GM23338 (cell line): Measurements from ENCODE around the gene PLAAT5. TPM values are rescaled to one million over a fixed set of nuclear protein-coding genes. Genes with fewer than 3 reads are reported as not detected.

Experiments used
- ATAC-seq: fragments of 200-7000 bp; cut with Tn5 transposase; 3 replicates; pipeline ENCODE4 v1.9.1; 2020
- DNase-seq: peaks from one replicate; pipeline ENCODE4 v3.0.0-alpha.2; 2015; ENCODE audit warnings: low spot score
- H2AFZ ChIP-seq: fragments of 200-600 bp; sonication (generic); 2 replicates; pipeline ENCODE4 v1.8.0; 2016; ENCODE audit warnings: antibody characterized with exemption, mild to moderate bottlenecking, moderate library complexity
- H3F3A ChIP-seq: fragments of 200-600 bp; sonication (generic); replicated peaks from 2 replicates; pipeline ENCODE4 v1.8.0; 2017; ENCODE audit warnings: antibody characterized with exemption, mixed run types, low read depth
- H3K27ac ChIP-seq: fragments of 200-600 bp; sonication (generic); 2 replicates; pipeline ENCODE4 v1.6.1; 2016; ENCODE audit warnings: low read depth
- H3K27me3 ChIP-seq: fragments of 200-600 bp; sonication (generic); 2 replicates; pipeline ENCODE4 v1.8.0; 2016; ENCODE audit warnings: mild to moderate bottlenecking, mixed run types, moderate library complexity; ENCODE audit not compliant: insufficient read depth
- H3K36me3 ChIP-seq: fragments of 200-600 bp; sonication (generic); 2 replicates; pipeline ENCODE4 v1.8.0; 2016; ENCODE audit warnings: mild to moderate bottlenecking; ENCODE audit not compliant: insufficient read depth
- H3K4me1 ChIP-seq: fragments of 200-600 bp; sonication (generic); 2 replicates; pipeline ENCODE4 v1.8.0; 2016; ENCODE audit warnings: mild to moderate bottlenecking, moderate library complexity; ENCODE audit not compliant: insufficient read depth
- H3K4me2 ChIP-seq: fragments of 200-600 bp; sonication (generic); 2 replicates; pipeline ENCODE4 v1.7.1; 2017; ENCODE audit warnings: mixed run types
- H3K4me3 ChIP-seq: fragments of 200-600 bp; sonication (generic); 2 replicates; pipeline ENCODE4 v1.6.1; 2016; ENCODE audit warnings: mixed run types
- H3K79me2 ChIP-seq: fragments of 200-600 bp; sonication (generic); replicated peaks from 2 replicates; pipeline ENCODE4 v1.8.0; 2017; ENCODE audit warnings: mild to moderate bottlenecking; ENCODE audit not compliant: insufficient read depth
- H3K9me2 ChIP-seq: fragments of 200-600 bp; sonication (generic); 2 replicates; pipeline ENCODE4 v1.8.0; 2017; ENCODE audit not compliant: insufficient read depth
- H4K20me1 ChIP-seq: fragments of 200-600 bp; sonication (generic); replicated peaks from 2 replicates; pipeline ENCODE4 v1.8.0; 2017; ENCODE audit warnings: mild to moderate bottlenecking; ENCODE audit not compliant: insufficient read depth
- H3K27ac Mint-ChIP-seq: 2 replicates; pipeline ENCODE4 v1.8.0; 2020; ENCODE audit warnings: inconsistent platforms, mild to moderate bottlenecking, moderate library complexity, mixed read lengths
- H3K27me3 Mint-ChIP-seq: 3 replicates; pipeline ENCODE4 v1.8.0; 2022; ENCODE audit warnings: low read depth, mild to moderate bottlenecking, moderate library complexity, mixed read lengths, inconsistent platforms; ENCODE audit not compliant: insufficient read depth, poor library complexity
- H3K36me3 Mint-ChIP-seq: 3 replicates; pipeline ENCODE4 v1.8.0; 2021; ENCODE audit warnings: low read depth, mild to moderate bottlenecking, inconsistent platforms, moderate library complexity, mixed read lengths
- H3K4me1 Mint-ChIP-seq: 3 replicates; pipeline ENCODE4 v1.8.0; 2020; ENCODE audit warnings: mild to moderate bottlenecking, inconsistent platforms, mixed read lengths
- H3K4me3 Mint-ChIP-seq: 3 replicates; pipeline ENCODE4 v1.8.0; 2021; ENCODE audit warnings: moderate library complexity, mild to moderate bottlenecking, inconsistent platforms, mixed read lengths
- H3K9me3 Mint-ChIP-seq: 3 replicates; pipeline ENCODE4 v1.8.0; 2020; ENCODE audit warnings: moderate library complexity, mild to moderate bottlenecking, inconsistent platforms, mixed read lengths
- CREB1 ChIP-seq: fragments of 250-450 bp; sonication (Bioruptor Pico); IDR thresholded peaks from 2 replicates; pipeline ENCODE4 v1.5.0; 2020; ENCODE audit warnings: low read depth, mild to moderate bottlenecking, moderate library complexity
- ETS1 ChIP-seq: IDR thresholded peaks from 2 replicates; pipeline ENCODE4 v1.6.1; 2016; ENCODE audit warnings: antibody characterized with exemption
- EZH2 ChIP-seq: fragments of 200-600 bp; sonication (generic); IDR thresholded peaks from one replicate; pipeline ENCODE4 v1.8.0; 2017; ENCODE audit warnings: antibody characterized with exemption, mild to moderate bottlenecking, low read depth; ENCODE audit not compliant: unreplicated experiment
- EZH2phosphoT487 ChIP-seq: fragments of 200-600 bp; sonication (generic); IDR thresholded peaks from one replicate; pipeline ENCODE4 v1.8.1; 2018; ENCODE audit warnings: antibody characterized with exemption; ENCODE audit not compliant: unreplicated experiment
- NANOG ChIP-seq: IDR thresholded peaks from 2 replicates; pipeline ENCODE4 v1.6.1; 2016; ENCODE audit warnings: antibody characterized with exemption, borderline replicate concordance
- POLR2AphosphoS5 ChIP-seq: IDR thresholded peaks from 2 replicates; pipeline ENCODE4 v1.6.1; 2016; ENCODE audit warnings: antibody characterized with exemption, low read depth
- REST ChIP-seq: IDR thresholded peaks from one replicate; pipeline ENCODE4 v1.6.1; 2018; ENCODE audit warnings: antibody characterized with exemption; ENCODE audit not compliant: unreplicated experiment
- ZNF331 ChIP-seq: fragments of 250-450 bp; sonication (Bioruptor Pico); IDR thresholded peaks from 2 replicates; pipeline ENCODE4 v1.5.0; 2020; ENCODE audit warnings: low read depth, mild to moderate bottlenecking, moderate library complexity
- polyA plus RNA-seq: library from polyadenylated mRNA; unstranded; fragments of >200 nt; fragmentation: Nextera tagmentation; extraction: Ambion mirVana; gene quantifications from 2 replicates; pipeline ENCODE4 v1.2.1, GENCODE V29; 2016
- total RNA-seq: library from RNA; depleted of rRNA; stranded (reverse); fragments of >200 nt; shearing (Covaris generic); gene quantifications from 2 replicates; pipeline ENCODE4 v1.2.3, GENCODE V29; 2014
- TF ChIP-seq, protein P1 (sequence below), 2 experiments: fragments of 200-600 bp in 1 of 2; sonication (generic) in 1 of 2; conservative IDR thresholded peaks; 2 replicates each; pipeline versions ENCODE4 v1.5.1 to v1.6.1; 2016 to 2017; ENCODE audit warnings: antibody characterized with exemption in 2 of 2, low read depth in 2 of 2, mild to moderate bottlenecking in 2 of 2, moderate library complexity in 1 of 2

PLAAT5 gene
- total and polyA plus RNA-seq, 2 experiments from 2014 or later = 7.7 to 11.6 TPM

- H3K4me2 ChIP-seq = no peak overlapping the region
- H3K36me3 Mint-ChIP-seq = peaks cover 39% of the 10 kb centered on the region
- H3F3A ChIP-seq = no peaks in the 10 kb centered on the region
- peaks cover 9% of the 10 kb centered on the region for H3K27me3 Mint-ChIP-seq
- H2AFZ ChIP-seq = peak overlapping the region; percentile 32; the same call in 1 of the 2 replicates
- H3K4me3 ChIP-seq = no peak overlapping the region
- ATAC-seq (no peak), DNase-seq (no peak)
- no peaks in the 10 kb centered on the region for H3K27me3 ChIP-seq
- peaks cover 26% of the 10 kb centered on the region for H3K4me1 ChIP-seq
- H4K20me1 ChIP-seq = no peaks in the 10 kb centered on the region
- TF ChIP-seq ZNF331 (CRISPR knock-in tag) = no peak
- TF ChIP-seq EZH2 = no peak
- TF ChIP-seq CREB1 (CRISPR knock-in tag) = no peak
- TF ChIP-seq POLR2AphosphoS5 = no peak
- TF ChIP-seq, protein P1, sequence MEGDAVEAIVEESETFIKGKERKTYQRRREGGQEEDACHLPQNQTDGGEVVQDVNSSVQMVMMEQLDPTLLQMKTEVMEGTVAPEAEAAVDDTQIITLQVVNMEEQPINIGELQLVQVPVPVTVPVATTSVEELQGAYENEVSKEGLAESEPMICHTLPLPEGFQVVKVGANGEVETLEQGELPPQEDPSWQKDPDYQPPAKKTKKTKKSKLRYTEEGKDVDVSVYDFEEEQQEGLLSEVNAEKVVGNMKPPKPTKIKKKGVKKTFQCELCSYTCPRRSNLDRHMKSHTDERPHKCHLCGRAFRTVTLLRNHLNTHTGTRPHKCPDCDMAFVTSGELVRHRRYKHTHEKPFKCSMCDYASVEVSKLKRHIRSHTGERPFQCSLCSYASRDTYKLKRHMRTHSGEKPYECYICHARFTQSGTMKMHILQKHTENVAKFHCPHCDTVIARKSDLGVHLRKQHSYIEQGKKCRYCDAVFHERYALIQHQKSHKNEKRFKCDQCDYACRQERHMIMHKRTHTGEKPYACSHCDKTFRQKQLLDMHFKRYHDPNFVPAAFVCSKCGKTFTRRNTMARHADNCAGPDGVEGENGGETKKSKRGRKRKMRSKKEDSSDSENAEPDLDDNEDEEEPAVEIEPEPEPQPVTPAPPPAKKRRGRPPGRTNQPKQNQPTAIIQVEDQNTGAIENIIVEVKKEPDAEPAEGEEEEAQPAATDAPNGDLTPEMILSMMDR (conservative IDR thresholded peaks at IDR 0.05; ENCODE audit: low read depth in 2 of 2) = no peak
- no peak for TF ChIP-seq REST
- TF ChIP-seq ETS1 = no peak
- TF ChIP-seq NANOG = no peak
- TF ChIP-seq EZH2phosphoT487 = no peak
- no peak overlapping the region for H3K4me3 Mint-ChIP-seq
- H3K36me3 ChIP-seq = peaks cover 13% of the 10 kb centered on the region; the same call in 1 of the 2 replicates
- H3K27ac ChIP-seq = no peak overlapping the region
- H3K9me2 ChIP-seq = peaks cover 12% of the 10 kb centered on the region
- no peak overlapping the region for H3K27ac Mint-ChIP-seq
- peaks cover 39% of the 10 kb centered on the region for H3K4me1 Mint-ChIP-seq
- H3K79me2 ChIP-seq = no peaks in the 10 kb centered on the region
- H3K9me3 Mint-ChIP-seq = peaks cover 45% of the 10 kb centered on the region
These were observed 11.4 kb upstream of the PLAAT5 start for GRCh38 chr11:63502252-63502820.
